DND-41 (cell line): ENCODE results near the gene SPRR2D.

Source experiments
- ATAC-seq: fragments of 200-7000 bp; cut with Tn5 transposase; 3 replicates; pipeline ENCODE4 v1.9.1; 2021; ENCODE audit warnings: low read depth; ENCODE audit not compliant: insufficient read depth
- DNase-seq: peaks from one replicate; pipeline ENCODE4 v3.0.0-alpha.2; 2020
- H2AFZ ChIP-seq: 2 replicates; pipeline ENCODE4 v1.6.0; 2012; ENCODE audit warnings: low read depth, low read length
- H3K27ac ChIP-seq: 2 replicates; pipeline ENCODE4 v1.5.1; 2012; ENCODE audit warnings: low read length, inconsistent platforms
- H3K27me3 ChIP-seq: fragments of 200-600 bp; sonication (generic); 2 replicates; pipeline ENCODE4 v1.6.0; 2012; ENCODE audit warnings: low read length, mild to moderate bottlenecking, inconsistent platforms; ENCODE audit not compliant: insufficient read depth, poor library complexity
- H3K36me3 ChIP-seq: 2 replicates; pipeline ENCODE4 v1.5.1; 2012; ENCODE audit warnings: low read length, inconsistent platforms; ENCODE audit not compliant: insufficient read depth
- H3K4me1 ChIP-seq: 2 replicates; pipeline ENCODE4 v1.5.1; 2012; ENCODE audit warnings: mild to moderate bottlenecking, low read length; ENCODE audit not compliant: insufficient read depth
- H3K4me2 ChIP-seq: 2 replicates; pipeline ENCODE4 v1.6.0; 2012; ENCODE audit warnings: mild to moderate bottlenecking, moderate library complexity, low read length, inconsistent platforms; ENCODE audit not compliant: insufficient read depth
- H3K4me3 ChIP-seq, 2 experiments: fragments of 200-600 bp in 1 of 2; shearing (Covaris generic) in 1 of 2; 2 replicates each; pipeline ENCODE4 v1.5.1; 2012 to 2016; ENCODE audit warnings: inconsistent platforms in 2 of 2, low read length in 2 of 2, mild to moderate bottlenecking in 2 of 2, low read depth in 1 of 2, moderate library complexity in 1 of 2
- H3K79me2 ChIP-seq: 2 replicates; pipeline ENCODE4 v1.6.0; 2012; ENCODE audit warnings: low read length, inconsistent platforms; ENCODE audit not compliant: insufficient read depth
- H3K9ac ChIP-seq: 2 replicates; pipeline ENCODE4 v1.6.0; 2012; ENCODE audit warnings: low read depth, mild to moderate bottlenecking, inconsistent platforms, low read length, moderate library complexity
- H3K9me3 ChIP-seq: 2 replicates; pipeline ENCODE4 v1.5.1; 2012; ENCODE audit warnings: low read length, moderate library complexity, mild to moderate bottlenecking, inconsistent platforms; ENCODE audit not compliant: insufficient read depth, severe bottlenecking
- H4K20me1 ChIP-seq: 2 replicates; pipeline ENCODE4 v1.6.0; 2012; ENCODE audit warnings: low read length; ENCODE audit not compliant: insufficient read depth
- EZH2 ChIP-seq: IDR thresholded peaks from 3 replicates; pipeline ENCODE4 v1.6.1; 2012; ENCODE audit warnings: borderline replicate concordance, low read depth, mild to moderate bottlenecking, moderate library complexity, low read length, inconsistent platforms; ENCODE audit not compliant: severe bottlenecking
- TF ChIP-seq, protein P1 (sequence below): IDR thresholded peaks from 2 replicates; pipeline ENCODE4 v1.5.1; 2012; ENCODE audit warnings: borderline replicate concordance, low read length, moderate library complexity, mild to moderate bottlenecking; ENCODE audit not compliant: poor library complexity, severe bottlenecking; ENCODE audit errors: extremely low read depth

SPRR2D gene

DNA sequence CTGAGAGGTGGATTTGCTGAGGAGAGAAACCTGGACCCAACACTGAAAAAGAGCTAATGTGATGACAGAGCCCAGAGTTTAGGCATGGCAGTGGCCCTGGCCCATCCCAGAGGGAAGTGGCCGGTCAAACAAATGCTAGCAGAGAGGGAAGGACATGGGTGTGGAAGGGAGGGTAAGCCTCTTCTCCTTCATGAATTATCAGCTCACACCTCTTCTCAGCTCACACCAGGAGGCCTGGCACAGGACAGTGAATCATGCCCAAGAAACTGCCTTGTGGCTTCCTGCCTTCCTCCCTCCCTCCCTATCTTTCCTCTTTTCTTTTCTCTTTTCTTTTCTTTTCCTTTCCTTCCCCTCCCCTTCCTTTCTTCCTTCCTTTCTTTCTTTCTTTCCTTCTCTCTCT lies 40.6 kb downstream of the SPRR2D start:
- Histone ChIP-seq H3K4me1 (no peaks in the 10 kb centered on the region), H3K27ac (no peak overlapping the region), H3K36me3 (no peaks in the 10 kb centered on the region), H3K4me3 (no peak overlapping the region), H4K20me1 (no peaks in the 10 kb centered on the region), H3K4me2 (no peak overlapping the region), H3K79me2 (no peaks in the 10 kb centered on the region), H3K9ac (no peak overlapping the region), H3K9me3 (peaks cover 2% of the 10 kb centered on the region), H2AFZ (no peak overlapping the region), H3K27me3 (peaks cover 18% of the 10 kb centered on the region)
- no peak for DNase-seq
- no peak for ATAC-seq
- TF ChIP-seq, protein P1, sequence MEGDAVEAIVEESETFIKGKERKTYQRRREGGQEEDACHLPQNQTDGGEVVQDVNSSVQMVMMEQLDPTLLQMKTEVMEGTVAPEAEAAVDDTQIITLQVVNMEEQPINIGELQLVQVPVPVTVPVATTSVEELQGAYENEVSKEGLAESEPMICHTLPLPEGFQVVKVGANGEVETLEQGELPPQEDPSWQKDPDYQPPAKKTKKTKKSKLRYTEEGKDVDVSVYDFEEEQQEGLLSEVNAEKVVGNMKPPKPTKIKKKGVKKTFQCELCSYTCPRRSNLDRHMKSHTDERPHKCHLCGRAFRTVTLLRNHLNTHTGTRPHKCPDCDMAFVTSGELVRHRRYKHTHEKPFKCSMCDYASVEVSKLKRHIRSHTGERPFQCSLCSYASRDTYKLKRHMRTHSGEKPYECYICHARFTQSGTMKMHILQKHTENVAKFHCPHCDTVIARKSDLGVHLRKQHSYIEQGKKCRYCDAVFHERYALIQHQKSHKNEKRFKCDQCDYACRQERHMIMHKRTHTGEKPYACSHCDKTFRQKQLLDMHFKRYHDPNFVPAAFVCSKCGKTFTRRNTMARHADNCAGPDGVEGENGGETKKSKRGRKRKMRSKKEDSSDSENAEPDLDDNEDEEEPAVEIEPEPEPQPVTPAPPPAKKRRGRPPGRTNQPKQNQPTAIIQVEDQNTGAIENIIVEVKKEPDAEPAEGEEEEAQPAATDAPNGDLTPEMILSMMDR = no peak
- no peak for TF ChIP-seq EZH2

DNA sequence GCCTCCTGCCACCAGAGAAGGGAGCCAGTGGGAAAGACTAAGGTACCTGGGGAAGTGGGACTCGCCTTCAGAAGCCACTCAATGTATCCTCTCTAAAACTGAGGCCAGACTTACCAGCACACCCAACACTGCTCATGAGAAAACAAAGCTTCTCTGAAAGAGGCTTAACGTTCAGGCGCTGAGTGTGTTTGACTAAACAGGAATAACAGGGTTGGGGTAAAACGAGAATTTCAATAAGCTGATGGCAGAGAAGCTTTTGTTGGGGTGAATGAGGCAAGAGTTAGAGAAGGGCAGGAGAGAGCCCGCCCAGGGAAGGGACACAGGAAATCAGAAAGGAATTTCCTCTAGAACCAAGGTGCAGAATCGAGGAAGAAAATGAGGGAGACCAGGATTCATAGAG lies 41.1 kb downstream of the SPRR2D start:
- H3K36me3 ChIP-seq = no peaks in the 10 kb centered on the region
- H3K9ac ChIP-seq = no peak overlapping the region
- H3K27ac ChIP-seq = no peak overlapping the region
- H3K4me2 ChIP-seq = no peak overlapping the region
- no peak overlapping the region for H3K4me3 ChIP-seq
- DNase-seq (no peak), ATAC-seq (no peak)
- H2AFZ ChIP-seq = no peak overlapping the region
- peaks cover 2% of the 10 kb centered on the region for H3K9me3 ChIP-seq
- no peaks in the 10 kb centered on the region for H3K4me1 ChIP-seq
- H4K20me1 ChIP-seq = no peaks in the 10 kb centered on the region
- H3K27me3 ChIP-seq = peaks cover 18% of the 10 kb centered on the region
- H3K79me2 ChIP-seq = no peaks in the 10 kb centered on the region
- TF ChIP-seq EZH2 = no peak
- TF ChIP-seq, protein P1 = no peak

DNA sequence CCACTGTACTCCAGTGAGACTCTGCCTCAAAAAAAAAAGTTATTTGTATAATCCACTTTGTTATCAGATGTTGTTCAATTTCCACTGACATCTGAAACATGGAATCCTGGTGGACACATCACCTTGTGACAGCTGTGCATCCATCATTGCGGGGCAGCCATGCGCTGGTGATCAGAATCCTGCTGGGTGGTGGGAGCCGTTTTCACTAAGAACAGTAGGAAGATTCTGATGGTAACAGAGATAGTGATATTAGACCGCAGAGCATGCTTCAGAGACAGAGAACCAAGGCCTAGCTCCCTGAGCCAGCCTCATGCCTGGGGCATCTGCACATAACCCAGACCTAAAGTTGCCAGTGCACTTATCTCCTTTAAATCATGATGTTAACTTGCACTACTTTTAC lies 42.4 kb downstream of the SPRR2D start:
- no peak for ATAC-seq
- Histone ChIP-seq H3K4me1 (no peaks in the 10 kb centered on the region), H3K36me3 (no peaks in the 10 kb centered on the region), H3K9ac (no peak overlapping the region), H3K4me3 (no peak overlapping the region), H3K27me3 (peaks cover 18% of the 10 kb centered on the region), H3K9me3 (peaks cover 2% of the 10 kb centered on the region), H3K4me2 (no peak overlapping the region), H3K79me2 (no peaks in the 10 kb centered on the region), H3K27ac (no peak overlapping the region), H4K20me1 (no peaks in the 10 kb centered on the region), H2AFZ (no peak overlapping the region)
- TF ChIP-seq EZH2 = no peak
- TF ChIP-seq, protein P1 = no peak
- no peak for DNase-seq

DNA sequence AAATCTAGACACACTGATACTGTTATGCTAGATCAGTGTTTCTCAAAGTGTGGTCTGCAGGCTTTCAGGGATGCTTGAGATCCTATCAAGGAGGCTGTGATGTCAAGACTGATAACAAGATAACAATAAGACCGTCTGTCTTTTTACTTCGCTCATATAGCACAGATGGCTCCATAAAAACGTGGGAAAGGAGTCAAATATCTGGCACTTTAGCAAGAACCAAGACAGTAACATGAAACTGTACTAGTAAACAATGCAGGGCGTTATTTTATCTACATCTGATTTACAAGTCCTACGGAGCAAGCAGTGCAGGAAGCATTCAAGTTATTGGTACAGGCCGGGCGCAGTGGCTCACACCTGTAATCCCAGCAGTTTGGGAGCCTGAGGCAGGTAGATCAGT lies 43.0 kb downstream of the SPRR2D start:
- Histone ChIP-seq H3K9me3 (peaks cover 2% of the 10 kb centered on the region), H3K27ac (no peak overlapping the region), H3K36me3 (no peaks in the 10 kb centered on the region), H3K4me2 (no peak overlapping the region), H3K4me3 (no peak overlapping the region), H3K79me2 (no peaks in the 10 kb centered on the region), H3K4me1 (no peaks in the 10 kb centered on the region), H3K27me3 (peaks cover 23% of the 10 kb centered on the region), H2AFZ (no peak overlapping the region), H4K20me1 (no peaks in the 10 kb centered on the region), H3K9ac (no peak overlapping the region)
- TF ChIP-seq, protein P1 = no peak
- no peak for TF ChIP-seq EZH2
- ATAC-seq (no peak), DNase-seq (no peak)
